Measurements from ENCODE around the gene WSB1.

The WSB1 gene

DNA sequence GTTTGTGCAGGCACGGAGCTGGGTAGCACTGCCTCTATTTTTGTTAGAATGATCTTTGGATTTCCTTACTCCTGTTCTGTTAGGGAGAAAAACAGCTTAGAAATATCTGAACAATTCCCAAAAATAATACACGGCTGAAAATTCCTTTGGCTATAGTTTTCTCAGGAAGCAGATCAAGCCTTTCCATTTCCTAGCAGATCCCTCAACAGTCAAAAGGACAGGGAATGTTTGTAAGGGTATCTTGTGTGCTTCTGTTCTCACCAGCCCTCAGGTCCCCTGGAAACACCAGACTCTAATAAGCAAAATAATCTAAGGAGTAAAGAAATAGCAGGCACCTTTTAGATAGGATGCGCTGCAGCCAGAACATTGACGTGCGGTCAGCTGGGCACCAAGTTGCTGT lies 30.5 kb upstream of the WSB1 start:
- Histone ChIP-seq H3K36me3 (ENCODE audit: insufficient read depth, low read length) (no peaks in the 10 kb centered on the region), H3K27me3 (ENCODE audit: insufficient read depth, low read length) (0 out of 2 replicates have a peak, but pooled peaks cover 3% of the 10 kb centered on the region)

GRCh38 chr17:27264068-27264812 lies 29.7 kb upstream of the WSB1 start:
- Histone ChIP-seq H3K9ac (ENCODE audit: low read length) (no peak overlapping the region), H3F3A (ENCODE audit: insufficient read depth, low read length) (no peaks in the 10 kb centered on the region), H3K27me3 (ENCODE audit: insufficient read depth, low read length) (0 out of 2 replicates have a peak, but pooled peaks cover 3% of the 10 kb centered on the region), H3K27ac (ENCODE audit: low read depth, low read length, poor library complexity, severe bottlenecking) (no peak overlapping the region), H3K36me3 (ENCODE audit: insufficient read depth, low read length) (no peaks in the 10 kb centered on the region), H3K4me3 (ENCODE audit: low read depth, low read length, poor library complexity, severe bottlenecking) (no peak overlapping the region), H3K4me2 (ENCODE audit: low read length) (no peak overlapping the region), H3K79me2 (ENCODE audit: insufficient read depth, low read length) (no peaks in the 10 kb centered on the region), H3K9me3 (ENCODE audit: low read length) (no peaks in the 10 kb centered on the region), H3K9me2 (ENCODE audit: low read depth, low read length) (no peaks in the 10 kb centered on the region), H3K4me1 (ENCODE audit: insufficient read depth, low read length, severe bottlenecking) (no peaks in the 10 kb centered on the region), H2AFZ (ENCODE audit: low read length) (no peak overlapping the region), H4K20me1 (ENCODE audit: insufficient read depth, low read length) (no peaks in the 10 kb centered on the region)
- TF ChIP-seq, protein P1, sequence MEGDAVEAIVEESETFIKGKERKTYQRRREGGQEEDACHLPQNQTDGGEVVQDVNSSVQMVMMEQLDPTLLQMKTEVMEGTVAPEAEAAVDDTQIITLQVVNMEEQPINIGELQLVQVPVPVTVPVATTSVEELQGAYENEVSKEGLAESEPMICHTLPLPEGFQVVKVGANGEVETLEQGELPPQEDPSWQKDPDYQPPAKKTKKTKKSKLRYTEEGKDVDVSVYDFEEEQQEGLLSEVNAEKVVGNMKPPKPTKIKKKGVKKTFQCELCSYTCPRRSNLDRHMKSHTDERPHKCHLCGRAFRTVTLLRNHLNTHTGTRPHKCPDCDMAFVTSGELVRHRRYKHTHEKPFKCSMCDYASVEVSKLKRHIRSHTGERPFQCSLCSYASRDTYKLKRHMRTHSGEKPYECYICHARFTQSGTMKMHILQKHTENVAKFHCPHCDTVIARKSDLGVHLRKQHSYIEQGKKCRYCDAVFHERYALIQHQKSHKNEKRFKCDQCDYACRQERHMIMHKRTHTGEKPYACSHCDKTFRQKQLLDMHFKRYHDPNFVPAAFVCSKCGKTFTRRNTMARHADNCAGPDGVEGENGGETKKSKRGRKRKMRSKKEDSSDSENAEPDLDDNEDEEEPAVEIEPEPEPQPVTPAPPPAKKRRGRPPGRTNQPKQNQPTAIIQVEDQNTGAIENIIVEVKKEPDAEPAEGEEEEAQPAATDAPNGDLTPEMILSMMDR (IDR thresholded peaks at IDR 0.05; ENCODE audit: low read length) = no peak
- TF ChIP-seq EZH2 (IDR thresholded peaks at IDR 0.05; ENCODE audit: borderline replicate concordance, low read length) = no peak

More for the DNA sequence above, 30.5 kb upstream of the WSB1 start:
- H3K9ac ChIP-seq (ENCODE audit: low read length) = no peak overlapping the region
- H3K4me3 ChIP-seq (ENCODE audit: low read depth, low read length, poor library complexity, severe bottlenecking) = no peak overlapping the region
- H3K9me2 ChIP-seq (ENCODE audit: low read depth, low read length) = no peaks in the 10 kb centered on the region
- TF ChIP-seq EZH2 (IDR thresholded peaks at IDR 0.05; ENCODE audit: borderline replicate concordance, low read length) = no peak
- TF ChIP-seq, protein P1 (IDR thresholded peaks at IDR 0.05; ENCODE audit: low read length) = no peak
- no peaks in the 10 kb centered on the region for H4K20me1 ChIP-seq (ENCODE audit: insufficient read depth, low read length)
- no peaks in the 10 kb centered on the region for H3F3A ChIP-seq (ENCODE audit: insufficient read depth, low read length)
- no peaks in the 10 kb centered on the region for H3K79me2 ChIP-seq (ENCODE audit: insufficient read depth, low read length)
- no peak overlapping the region for H3K27ac ChIP-seq (ENCODE audit: low read depth, low read length, poor library complexity, severe bottlenecking)
- no peaks in the 10 kb centered on the region for H3K9me3 ChIP-seq (ENCODE audit: low read length)
- H3K4me2 ChIP-seq (ENCODE audit: low read length) = no peak overlapping the region
- no peaks in the 10 kb centered on the region for H3K4me1 ChIP-seq (ENCODE audit: insufficient read depth, low read length, severe bottlenecking)
- H2AFZ ChIP-seq (ENCODE audit: low read length) = no peak overlapping the region

GRCh38 chr17:27265333-27265732 lies 28.6 kb upstream of the WSB1 start:
- no peaks in the 10 kb centered on the region for H3K9me2 ChIP-seq (ENCODE audit: low read depth, low read length)
- H3K27ac ChIP-seq (ENCODE audit: low read depth, low read length, poor library complexity, severe bottlenecking) = no peak overlapping the region
- 0 out of 2 replicates have a peak, but pooled peaks cover 8% of the 10 kb centered on the region for H3K27me3 ChIP-seq (ENCODE audit: insufficient read depth, low read length)
- no peak overlapping the region for H3K4me2 ChIP-seq (ENCODE audit: low read length)
- H3K79me2 ChIP-seq (ENCODE audit: insufficient read depth, low read length) = no peaks in the 10 kb centered on the region
- no peak overlapping the region for H3K4me3 ChIP-seq (ENCODE audit: low read depth, low read length, poor library complexity, severe bottlenecking)
- H4K20me1 ChIP-seq (ENCODE audit: insufficient read depth, low read length) = no peaks in the 10 kb centered on the region
- no peaks in the 10 kb centered on the region for H3K9me3 ChIP-seq (ENCODE audit: low read length)
- H3K9ac ChIP-seq (ENCODE audit: low read length) = no peak overlapping the region
- TF ChIP-seq EZH2 (IDR thresholded peaks at IDR 0.05; ENCODE audit: borderline replicate concordance, low read length) = no peak
- TF ChIP-seq, protein P1 (IDR thresholded peaks at IDR 0.05; ENCODE audit: low read length) = no peak
- H2AFZ ChIP-seq (ENCODE audit: low read length) = no peak overlapping the region
- no peaks in the 10 kb centered on the region for H3K4me1 ChIP-seq (ENCODE audit: insufficient read depth, low read length, severe bottlenecking)
- no peaks in the 10 kb centered on the region for H3F3A ChIP-seq (ENCODE audit: insufficient read depth, low read length)
- H3K36me3 ChIP-seq (ENCODE audit: insufficient read depth, low read length) = no peaks in the 10 kb centered on the region
